RPMI7951 (cell line): ENCODE measurements around the gene HSPG2. TPM values are rescaled to one million over a fixed set of nuclear protein-coding genes. Genes with fewer than 3 reads are reported as not detected.
"Not testable (repeated sequence)": the region's sequence is repeated elsewhere in the genome, so short reads cannot be mapped to it uniquely, and the experiment has no call there.

Experiments used
- DNase-seq: peaks from one replicate; pipeline ENCODE4 v3.0.0-alpha.2; 2012; ENCODE audit warnings: low read depth
- total RNA-seq: library from RNA; depleted of rRNA; stranded (reverse); fragments of >200 nt; shearing (Covaris generic); gene quantifications from 2 replicates; pipeline ENCODE4 v1.2.3, GENCODE V29; 2014

HSPG2 gene
- total RNA-seq, 1 experiment from 2014 or later = 9.7 TPM

DNA sequence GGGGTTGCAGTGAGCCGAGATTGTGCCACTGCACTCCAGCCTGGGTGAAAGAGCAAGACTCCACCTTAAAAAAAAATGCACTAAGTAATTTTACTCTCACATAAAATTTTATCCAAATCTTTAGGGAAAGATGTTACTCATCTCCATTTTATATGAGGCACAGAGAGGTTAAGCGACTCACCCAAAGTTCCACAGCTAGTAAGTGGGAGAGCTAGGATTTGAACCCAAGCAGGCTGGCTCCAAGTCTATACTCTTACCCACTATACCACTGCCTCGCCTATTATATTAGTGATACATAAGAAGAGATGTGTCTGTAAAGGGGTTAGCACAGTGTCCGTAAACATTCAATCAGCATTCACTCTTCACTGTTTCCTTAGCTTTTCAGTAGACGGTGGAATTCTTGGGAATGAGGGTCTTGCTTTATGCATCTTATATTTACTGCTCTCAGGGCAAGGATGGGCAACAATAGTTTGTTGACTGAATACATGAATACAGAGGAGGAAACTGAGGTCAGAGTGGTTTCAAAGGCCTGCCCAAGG, 109.9 kb downstream of the HSPG2 start:
- DNase-seq = no peak

DNA sequence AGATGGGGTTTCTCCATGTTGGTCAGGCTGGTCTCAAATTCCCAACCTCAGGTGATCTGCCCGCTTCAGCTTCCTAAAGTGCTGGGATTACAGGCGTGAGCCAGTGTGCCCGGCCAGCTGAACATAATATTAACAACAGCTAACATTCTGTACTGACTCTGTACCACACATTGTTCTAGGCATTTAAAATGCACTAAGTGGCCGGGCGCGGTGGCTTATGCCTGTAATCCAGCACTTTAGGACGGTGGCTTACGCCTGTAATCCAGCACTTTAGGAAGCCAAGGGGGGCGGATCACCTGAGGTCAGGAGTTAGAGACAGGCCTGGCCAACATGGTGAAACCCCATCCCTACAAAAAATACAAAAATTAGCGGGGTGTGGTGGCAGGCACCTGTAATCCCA, 110.4 kb downstream of the HSPG2 start:
- DNase-seq = not testable (repeated sequence)

DNA sequence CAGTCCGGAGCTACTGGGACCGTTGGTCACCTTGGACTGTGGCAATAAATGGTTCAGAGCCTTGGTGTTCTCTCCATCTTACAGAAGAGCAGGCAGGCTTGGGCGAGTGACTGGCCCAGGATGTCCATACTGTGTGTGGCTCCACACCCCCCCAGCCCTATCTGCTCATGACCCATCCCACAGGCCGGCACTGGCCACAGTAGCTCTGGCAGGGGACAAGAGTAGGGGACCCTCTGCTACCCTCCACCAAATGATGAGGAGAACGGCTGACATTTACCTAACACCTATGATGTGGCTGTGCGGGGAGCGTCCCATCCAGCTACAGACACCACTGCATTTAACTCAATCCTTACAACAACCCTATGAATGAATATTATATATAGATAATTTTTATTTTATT, 111.7 kb downstream of the HSPG2 start:
- DNase-seq = no peak

DNA sequence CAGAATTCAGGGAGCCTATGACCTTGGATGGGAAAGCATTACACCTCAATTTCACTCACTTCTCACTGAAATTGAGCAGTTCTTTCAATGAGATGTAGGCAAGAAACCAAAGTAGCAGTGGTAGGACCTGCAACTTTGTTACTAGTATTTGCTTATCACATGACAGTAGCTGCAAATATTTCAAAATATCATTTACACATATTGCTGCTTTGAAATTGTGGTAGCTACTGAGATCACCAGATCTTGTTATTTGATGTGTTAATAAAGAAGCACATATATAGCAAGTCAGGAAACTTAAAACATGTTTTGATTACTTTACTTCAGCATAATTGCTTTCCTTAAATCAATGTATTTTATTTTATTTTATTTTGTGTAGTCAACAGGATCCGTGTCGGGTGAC, 112.2 kb downstream of the HSPG2 start:
- no peak for DNase-seq

DNA sequence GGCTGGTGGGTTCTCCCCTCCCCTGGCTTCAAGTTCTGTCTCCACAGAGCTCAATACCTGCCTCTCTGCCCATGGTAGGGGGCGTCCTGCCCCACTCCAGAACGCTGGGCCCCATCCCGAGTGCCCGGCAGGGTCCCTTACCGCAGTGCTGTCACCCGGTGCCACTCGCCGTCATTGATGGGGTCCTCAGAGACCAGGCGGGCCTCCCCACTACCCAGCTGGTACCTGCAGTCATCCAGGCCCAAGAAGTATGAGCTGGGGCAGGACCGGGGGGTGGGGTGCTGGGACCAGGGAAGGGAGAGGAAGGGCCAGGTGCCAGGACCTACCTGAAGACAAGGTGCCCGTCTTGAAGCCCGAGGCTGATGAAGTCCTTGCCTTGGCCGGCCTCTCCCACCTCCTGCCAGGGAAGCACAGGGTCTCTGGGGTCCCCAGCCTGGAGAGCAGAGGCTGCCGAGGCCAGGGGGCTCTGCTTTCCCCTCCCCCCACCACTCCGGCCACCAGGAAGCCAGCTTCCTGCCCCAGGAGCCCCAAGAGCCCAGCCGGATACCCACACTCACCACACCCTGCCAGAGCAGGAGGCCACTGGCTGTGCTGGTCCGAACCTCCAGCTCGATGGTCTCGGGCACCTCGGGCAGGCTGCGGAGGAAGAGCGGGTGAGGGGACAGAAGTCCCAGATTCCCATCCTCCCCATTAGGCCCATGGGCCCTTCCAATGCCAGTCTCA, 113.0 kb downstream of the HSPG2 start:
- no peak for DNase-seq

DNA sequence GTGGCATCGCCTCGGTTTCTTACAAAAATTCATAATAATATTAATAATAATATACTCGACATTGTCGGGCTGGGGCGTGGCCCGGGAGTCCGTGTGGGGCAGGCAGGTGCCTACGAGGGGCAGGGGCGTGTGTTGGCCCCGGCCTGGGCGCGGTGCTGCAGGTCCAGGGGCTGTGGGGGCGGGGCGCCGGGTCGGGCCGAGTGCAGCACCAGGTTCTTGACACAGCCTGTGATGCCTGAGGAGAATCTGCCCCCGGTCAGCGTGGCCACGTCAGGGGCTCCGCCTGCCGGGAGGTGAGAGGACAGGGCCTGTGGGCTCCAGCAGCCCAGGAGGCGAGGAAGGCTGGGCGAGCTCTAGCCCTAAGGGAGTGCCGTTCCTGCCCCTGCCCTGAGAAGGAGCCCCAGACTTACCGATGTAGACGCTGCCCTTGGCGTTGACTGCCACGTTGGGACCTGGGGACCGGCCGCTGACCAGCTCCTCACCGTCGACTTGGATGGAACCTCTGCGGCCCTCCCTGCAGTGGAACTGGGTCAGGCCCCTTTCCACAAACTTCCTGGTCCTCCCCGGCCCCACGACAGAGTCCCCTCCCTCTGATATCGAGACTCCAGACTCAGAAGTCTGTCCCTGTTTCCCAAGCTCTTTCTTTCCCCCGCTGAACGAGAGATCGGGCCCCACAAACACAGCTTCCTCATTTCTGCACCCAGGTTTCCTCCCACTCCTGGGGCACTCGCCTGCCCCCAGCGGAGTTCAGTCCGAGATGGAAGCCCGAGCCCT, 113.7 kb downstream of the HSPG2 start:
- no peak for DNase-seq

DNA sequence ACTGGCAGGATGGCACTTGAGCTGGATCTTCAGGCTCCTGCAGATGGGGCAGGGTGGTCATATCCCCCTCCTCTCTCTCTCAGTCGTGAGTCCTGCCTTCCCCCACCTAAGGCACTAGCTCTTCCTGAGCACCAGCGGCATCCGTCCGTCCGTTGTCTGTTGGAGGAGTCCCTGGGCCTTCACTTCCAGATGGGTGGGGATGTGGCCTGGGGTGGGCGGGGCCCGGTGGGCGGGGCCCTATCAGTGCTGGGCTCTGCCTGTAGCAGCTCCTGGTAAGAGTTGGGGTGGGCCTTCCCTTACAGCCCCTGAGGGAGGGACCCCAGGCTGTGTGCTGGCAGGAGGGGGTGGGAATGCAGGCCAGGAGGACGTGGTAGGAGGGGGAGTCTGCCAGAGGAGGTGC, 114.8 kb downstream of the HSPG2 start:
- no peak for DNase-seq

DNA sequence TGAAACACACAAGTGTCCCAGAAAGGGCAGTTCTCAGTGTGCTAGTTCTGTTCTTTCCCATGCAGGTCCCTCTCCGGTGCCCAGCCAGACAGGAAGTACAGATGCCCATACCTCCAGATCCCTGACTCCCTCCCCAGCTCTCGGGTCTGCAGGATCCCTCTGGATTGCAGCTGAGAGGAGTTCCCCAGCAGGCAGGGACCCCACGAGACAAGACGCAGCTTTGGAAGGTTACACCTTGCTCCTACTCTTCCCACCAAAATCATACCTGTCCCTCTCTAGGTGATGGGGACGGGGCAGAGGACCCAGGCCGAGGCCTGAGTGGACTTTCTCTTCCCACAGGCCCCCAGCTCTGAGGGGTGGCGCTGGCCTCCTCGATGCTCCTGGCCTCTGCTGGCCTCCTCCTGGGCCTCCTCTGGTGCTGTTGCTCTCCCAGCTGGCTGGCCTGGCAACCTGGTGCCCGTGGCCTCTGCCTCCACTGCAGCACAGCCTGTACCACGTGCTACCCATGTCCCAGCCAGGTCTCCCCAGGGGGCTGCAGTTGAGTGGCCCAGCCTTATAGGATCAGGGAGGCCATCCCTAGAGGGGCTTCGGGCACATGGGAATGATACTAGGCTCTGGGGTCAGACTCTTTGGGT, 115.6 kb downstream of the HSPG2 start:
- DNase-seq = no peak

DNA sequence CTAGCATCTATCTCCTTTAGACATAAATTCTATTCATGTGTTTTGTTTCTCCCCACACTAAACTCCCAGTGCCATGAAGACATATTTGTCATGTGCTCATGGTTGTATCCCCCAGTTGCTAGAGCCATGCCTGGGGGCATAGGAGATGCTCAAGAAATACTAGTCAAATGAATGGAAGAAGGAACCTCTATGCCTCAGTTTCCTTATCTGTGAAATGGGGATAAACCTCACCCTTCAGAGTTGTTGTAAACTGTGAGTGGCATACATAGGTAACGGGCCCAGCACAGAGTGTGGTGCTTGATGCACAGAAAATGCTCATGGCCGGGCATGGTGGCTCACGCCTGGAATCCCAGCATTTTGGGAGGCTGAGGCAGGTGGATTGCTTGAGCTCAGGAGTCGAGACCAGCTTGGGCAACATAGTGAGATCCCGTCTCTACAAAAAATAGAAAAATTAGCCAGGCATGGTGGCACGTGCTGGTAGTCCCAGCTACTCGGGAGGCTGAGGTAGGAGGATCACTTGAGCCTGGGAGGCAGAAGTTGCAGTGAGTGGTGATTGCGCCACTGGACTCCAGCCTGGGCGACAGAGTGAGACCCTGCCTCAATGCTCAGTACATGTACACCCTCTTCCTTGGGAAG, 116.4 kb downstream of the HSPG2 start:
- DNase-seq = no peak

DNA sequence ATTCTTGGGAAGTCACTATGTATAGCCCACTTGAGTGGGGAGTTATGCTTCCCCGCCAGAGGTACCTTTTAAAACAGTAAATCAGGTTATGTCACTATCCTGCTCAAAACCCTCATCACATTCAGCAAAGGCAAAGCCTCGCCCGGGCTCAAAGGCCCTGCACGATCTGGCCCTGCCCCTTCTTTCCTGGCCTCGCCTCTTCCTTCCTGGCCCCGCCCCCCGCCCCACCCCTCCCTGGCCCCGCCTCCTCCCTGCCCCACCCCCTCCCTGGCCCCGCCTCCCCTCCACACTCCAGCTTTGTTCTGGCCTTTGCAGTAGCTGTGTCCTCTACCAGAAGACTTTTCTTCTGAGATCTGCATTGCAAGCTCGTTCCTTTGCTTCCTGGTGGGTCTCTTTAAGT, 118.5 kb downstream of the HSPG2 start:
- no peak for DNase-seq

DNA sequence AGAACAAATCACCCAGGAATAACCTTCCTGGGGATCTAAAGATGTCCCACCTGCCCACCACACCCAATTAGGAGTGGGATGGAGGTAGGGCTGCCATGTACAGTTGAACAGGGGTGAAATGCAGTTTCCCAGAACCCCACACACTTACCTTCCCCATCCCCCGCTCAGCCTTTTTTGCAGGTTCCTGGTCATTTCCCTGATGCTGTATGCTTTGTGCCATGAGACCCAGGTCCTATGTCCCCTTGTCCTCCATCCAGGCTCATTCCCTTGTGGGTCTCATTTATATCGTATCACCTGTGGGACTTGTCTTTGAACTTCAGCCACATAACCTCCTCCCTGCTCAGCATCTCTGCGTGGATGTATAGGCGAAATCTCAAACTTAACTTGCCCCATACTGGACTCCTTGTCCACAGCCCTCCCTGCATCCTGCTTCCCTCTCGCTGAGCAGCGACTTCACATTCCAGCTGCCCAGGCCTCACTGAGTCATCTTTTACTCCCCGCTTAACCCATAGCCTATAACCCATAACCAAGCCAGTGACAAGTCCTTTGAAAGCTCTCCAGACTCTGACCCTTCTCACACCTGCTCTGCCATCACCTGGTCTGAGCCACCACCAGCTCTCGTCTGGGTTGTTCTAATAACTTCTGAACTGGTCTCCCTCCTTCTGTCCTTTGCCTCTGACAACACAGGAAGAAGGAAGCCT, 120.4 kb downstream of the HSPG2 start:
- peak; percentile 54 for DNase-seq

DNA sequence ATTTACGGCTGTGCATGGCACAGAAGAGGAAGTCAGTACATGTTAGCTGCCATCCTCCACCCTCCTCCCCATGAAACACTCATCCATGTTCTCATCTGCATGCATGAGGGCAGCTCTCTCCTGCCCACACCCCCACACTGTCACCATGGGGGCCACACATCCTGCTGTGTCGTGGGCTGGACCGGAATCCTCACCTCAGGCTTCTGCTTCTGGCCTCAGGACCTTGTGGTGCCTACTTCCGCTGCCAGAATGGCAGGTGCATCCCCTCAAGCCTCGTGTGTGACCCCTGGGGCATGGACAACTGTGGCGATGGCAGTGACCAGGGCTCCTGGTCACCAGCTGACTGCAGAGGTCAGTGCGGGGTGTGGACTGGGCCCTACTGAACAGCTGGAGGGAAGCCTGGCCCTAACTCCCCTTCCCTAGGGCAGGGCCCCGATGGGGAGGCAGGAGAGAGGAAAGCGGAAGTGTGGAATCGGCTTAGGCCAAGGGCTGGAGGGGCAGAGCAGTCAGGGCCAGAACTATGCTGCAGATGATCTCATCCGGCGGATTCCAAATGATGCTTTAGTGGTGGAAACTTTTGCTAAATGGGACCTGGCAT, 121.3 kb downstream of the HSPG2 start:
- no peak for DNase-seq

DNA sequence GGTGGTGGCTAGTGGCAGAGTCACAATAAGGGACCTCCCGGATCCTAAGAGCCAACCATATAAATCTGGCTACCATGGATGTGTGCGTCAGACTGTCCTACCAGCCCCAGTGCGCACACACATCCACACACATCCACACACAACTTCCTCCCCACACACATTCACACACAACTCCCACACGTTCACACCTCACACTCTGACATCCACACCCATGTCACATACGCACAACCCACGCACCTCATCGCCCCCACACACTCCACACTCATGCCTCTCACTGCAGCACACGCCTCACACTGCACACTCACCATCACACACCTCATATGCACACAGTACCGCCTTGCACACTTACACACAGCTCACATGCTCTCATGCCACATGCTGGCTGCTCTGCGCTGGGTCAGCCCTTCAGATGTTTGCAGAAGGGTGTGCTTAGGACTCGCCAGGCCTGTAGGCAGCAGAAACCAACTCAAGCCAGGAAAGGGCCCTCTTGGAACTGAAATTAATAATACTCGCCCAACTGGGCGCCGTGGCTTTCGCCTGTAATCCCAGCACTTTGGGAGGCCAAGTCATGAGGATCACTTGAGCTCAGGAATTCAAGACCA, 122.0 kb downstream of the HSPG2 start:
- DNase-seq = no peak

DNA sequence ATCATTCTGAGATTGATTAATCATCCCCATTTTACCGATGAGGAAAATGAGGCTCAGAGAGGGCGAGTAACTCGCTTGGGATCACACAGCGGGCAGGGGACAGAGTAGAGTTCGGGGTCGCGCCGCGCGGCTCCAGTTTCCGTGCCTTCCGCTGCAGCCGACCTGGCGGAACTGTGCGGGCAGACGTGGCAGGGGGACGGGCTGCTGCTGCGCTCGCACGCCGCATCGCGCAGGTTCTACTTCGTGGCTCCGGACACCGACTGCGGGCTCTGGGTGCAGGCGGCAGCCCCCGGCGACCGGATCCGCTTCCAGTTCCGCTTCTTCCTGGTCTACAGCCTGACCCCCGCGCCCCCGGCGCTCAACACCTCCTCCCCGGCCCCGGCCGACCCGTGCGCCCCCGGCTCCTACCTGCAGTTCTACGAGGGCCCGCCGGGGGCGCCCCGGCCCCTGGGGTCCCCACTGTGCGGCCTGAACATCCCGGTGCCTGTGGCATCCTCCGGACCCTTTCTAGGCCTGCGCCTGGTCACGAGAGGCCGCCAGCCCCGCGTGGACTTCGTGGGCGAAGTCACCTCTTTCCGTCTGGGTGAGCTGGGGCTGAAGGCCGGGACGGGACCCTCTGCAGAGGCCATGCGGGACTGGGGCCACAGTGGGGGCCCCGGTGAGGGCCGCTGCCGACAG, 122.7 kb downstream of the HSPG2 start:
- no peak for DNase-seq

DNA sequence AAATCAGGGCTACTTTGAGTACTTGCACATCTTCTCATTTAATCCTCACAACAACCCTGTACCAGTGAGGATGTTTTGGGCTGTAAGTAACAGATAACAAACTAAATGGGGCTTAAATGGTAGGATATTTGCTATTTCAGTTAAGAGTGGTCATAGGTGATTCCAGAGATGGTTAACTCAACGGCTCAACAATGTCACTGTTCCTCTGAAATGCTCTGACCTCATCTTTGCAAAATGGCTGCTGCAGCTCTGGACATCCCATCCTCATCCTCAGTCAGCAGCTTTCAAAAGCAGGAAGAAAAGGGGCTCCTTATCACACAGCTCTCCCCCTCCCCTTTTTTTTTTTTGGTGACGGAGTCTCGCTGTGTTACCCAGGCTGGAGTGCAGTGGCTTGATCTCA, 123.6 kb downstream of the HSPG2 start:
- DNase-seq = no peak

DNA sequence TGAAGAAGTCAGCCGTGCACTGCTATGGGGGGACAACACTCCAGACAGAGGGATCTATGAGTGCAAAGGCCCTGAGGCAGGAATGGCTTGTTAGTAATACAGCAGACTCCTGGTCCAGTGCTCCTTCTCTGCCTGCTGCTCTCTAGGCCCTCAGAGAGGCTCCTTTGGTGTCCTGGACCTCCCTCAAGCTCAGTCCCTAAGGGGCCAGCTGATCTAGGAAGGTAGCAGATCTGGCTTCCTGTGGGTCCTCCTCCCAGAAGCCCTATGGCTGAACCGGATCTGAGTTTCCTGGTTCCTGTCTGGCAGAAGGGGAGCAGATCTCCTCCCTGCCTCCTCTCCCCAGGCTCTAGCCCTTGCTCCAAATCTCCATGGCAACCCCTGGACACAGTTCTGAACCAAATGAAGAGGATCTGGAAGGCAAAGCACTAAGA, 125.2 kb downstream of the HSPG2 start, which contains the start of gene LDLRAD2:
Gene LDLRAD2, plus strand, starts transcription at position 391 of the 431 bp plus-strand sequence. CDS start 187 bp downstream, outside the sequence.
- DNase-seq = peak; percentile 15

DNA sequence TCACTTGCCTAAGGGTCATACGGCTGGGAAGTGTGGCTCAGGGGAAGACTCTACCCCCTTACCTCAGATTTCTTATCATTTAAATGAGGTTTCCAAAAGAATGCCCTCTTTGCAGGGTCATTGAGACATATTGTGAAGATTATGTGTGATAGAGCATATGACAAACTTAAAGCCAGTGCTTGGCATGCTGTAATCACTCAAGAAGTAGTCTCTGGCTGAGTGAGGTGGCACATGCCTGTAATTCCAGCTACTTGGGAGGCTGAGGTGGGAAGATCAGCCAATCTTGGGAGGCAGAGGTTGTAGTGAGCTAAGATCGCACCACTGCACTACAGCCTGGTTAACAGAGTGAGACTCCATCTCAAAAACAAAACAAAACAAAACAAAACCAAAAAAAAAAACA, 132.6 kb downstream of the HSPG2 start:
- DNase-seq = no peak

DNA sequence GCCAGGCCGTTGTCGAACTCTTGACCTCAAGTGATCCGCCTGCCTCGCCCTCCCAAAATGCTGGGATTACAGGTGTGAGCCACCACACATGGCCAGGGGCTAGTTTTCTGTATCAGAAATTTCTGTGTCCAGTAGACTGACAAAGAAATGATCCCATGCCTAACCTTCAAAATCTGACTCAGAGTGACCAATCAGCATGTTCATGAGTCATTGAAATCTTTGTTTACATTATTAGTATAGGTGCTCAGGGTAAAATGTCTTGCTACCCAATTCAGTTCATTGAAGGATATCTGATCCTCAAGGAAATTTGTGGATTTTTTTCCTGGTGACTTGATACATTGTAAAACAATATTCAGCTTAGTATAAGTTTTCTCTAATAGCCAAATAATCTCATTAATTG, 136.0 kb downstream of the HSPG2 start:
- DNase-seq = peak; percentile 46

DNA sequence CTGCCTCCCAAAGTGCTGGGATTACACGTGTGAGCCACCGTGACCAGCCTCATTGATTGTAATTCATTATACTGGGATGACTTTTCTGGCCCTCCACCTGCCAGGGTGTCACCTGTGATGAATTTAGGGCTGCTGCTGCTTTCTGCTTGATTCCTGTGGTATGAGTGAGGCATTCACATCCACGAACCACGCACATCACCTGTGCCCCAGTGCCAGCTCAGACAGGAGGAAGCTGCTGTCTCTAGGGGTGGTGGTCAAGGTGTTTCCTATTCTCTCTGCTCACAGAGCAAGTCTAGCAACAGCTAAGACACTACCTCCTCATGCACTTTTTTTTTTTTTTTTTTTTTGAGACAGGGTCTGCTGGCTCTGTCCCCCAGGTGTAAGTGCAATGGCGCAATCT, 137.4 kb downstream of the HSPG2 start:
- DNase-seq = no peak

DNA sequence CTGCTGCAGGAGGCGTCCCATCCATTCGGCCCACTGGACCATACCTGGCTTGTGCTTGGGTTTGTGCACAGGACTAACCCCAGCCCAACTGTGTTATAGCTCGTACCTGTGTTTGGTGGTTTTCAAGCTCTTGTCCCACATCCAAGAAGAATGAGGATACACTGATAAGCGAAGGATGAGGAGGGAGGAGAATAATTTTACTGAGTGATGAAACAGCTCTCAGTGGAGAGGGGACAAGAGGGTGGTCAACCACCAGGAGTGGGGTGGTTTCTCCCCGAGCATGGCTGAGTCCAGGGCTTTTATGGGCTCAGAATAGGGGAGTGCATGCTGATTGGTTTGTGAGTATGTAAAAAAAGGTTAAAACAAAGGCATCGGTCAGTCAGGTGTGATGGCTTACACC, 142.0 kb downstream of the HSPG2 start:
- DNase-seq = no peak
